Activated B cell treated with CpG ODN at 0.5 μM for 24 hours (primary cell): Measurements from ENCODE around the gene IQUB. TPM values are rescaled to one million over a fixed set of nuclear protein-coding genes. Genes with fewer than 3 reads are reported as not detected.

ENCODE experiments used
- ATAC-seq: fragments of 200-7000 bp; cut with Tn5 transposase; one replicate; pipeline ENCODE4 v1.10.0; 2021; ENCODE audit warnings: low read depth, mild to moderate bottlenecking, moderate library complexity
- CTCF ChIA-PET: fragments of 350-600 bp; sonication (Branson Sonifier 250); formaldehyde crosslinking; loops from one replicate; lab custom pipeline; 2021; ENCODE audit warnings: antibody characterized with exemption; lab: Charles Lee
- POLR2A ChIA-PET: fragments of 350-600 bp; sonication (Branson Sonifier 250); formaldehyde crosslinking; loops from one replicate; lab custom pipeline; 2021; ENCODE audit warnings: antibody characterized with exemption; lab: Charles Lee
- DNase-seq: peaks from one replicate; pipeline ENCODE4 v3.0.0; 2022
- H3K27ac Mint-ChIP-seq: one replicate; pipeline ENCODE4 v1.8.0; 2020; ENCODE audit warnings: mixed read lengths
- H3K27me3 Mint-ChIP-seq: one replicate; pipeline ENCODE4 v1.8.0; 2021; ENCODE audit warnings: mixed read lengths
- H3K36me3 Mint-ChIP-seq: one replicate; pipeline ENCODE4 v1.8.0; 2021; ENCODE audit warnings: low read depth, mixed read lengths
- H3K4me1 Mint-ChIP-seq: one replicate; pipeline ENCODE4 v1.8.0; 2021; ENCODE audit warnings: mixed read lengths
- H3K4me3 Mint-ChIP-seq: one replicate; pipeline ENCODE4 v1.8.0; 2020; ENCODE audit warnings: mild to moderate bottlenecking, mixed read lengths
- H3K9me3 Mint-ChIP-seq: one replicate; pipeline ENCODE4 v1.8.0; 2020; ENCODE audit warnings: mixed read lengths
- CTCF ChIP-seq: fragments of 200-600 bp; IDR thresholded peaks from one replicate; pipeline ENCODE4 v1.8.0; 2022; ENCODE audit warnings: antibody characterized with exemption, mild to moderate bottlenecking
- intact Hi-C: fragments of 100-400 bp; cut with micrococcal nuclease; formaldehyde crosslinking; loops from one replicate; pipeline ENCODE4 v1.15.1; 2024
- total RNA-seq: library from RNA; stranded (reverse); gene quantifications from 2 replicates; pipeline ENCODE4 v1.2.3, GENCODE V29; 2022

Gene IQUB
- total RNA-seq, 1 donor from 2014 or later, result 0.11 TPM

- H3K4me3 Mint-ChIP-seq, result no peak overlapping the region
- POLR2A ChIA-PET, result no interaction called here
- intact Hi-C loops, result no loop called here
- CTCF ChIA-PET, result no interaction called here
- H3K9me3 Mint-ChIP-seq, result no peaks in the 10 kb centered on the region
- ATAC-seq (no peak), DNase-seq (no peak)
- no peak overlapping the region for H3K27ac Mint-ChIP-seq
- no peaks in the 10 kb centered on the region for H3K36me3 Mint-ChIP-seq
- TF ChIP-seq CTCF, result no peak
- H3K4me1 Mint-ChIP-seq, result peaks cover 6% of the 10 kb centered on the region
- H3K27me3 Mint-ChIP-seq, result peaks cover 11% of the 10 kb centered on the region
Measured at GRCh38 chr7:123573896-123574467, 39.6 kb upstream of the IQUB start.

GRCh38 chr7:123573341-123573740, 38.9 kb upstream of the IQUB start:
- no peak for DNase-seq
- ATAC-seq, result no peak
- H3K36me3 Mint-ChIP-seq, result no peaks in the 10 kb centered on the region
- no peak overlapping the region for H3K4me3 Mint-ChIP-seq
- peaks cover 6% of the 10 kb centered on the region for H3K4me1 Mint-ChIP-seq
- ChIA-PET POLR2A (no interaction called here), CTCF (interaction anchor here (0.7 kb wide), 1 partner anchor 40 kb away, joined by 3 read pairs; no protein-coding TSS in a partner anchor)
- no peak for TF ChIP-seq CTCF
- H3K9me3 Mint-ChIP-seq, result no peaks in the 10 kb centered on the region
- peaks cover 7% of the 10 kb centered on the region for H3K27me3 Mint-ChIP-seq
- H3K27ac Mint-ChIP-seq, result no peak overlapping the region
- intact Hi-C loops, result no loop called here

- H3K4me3 Mint-ChIP-seq, result no peak overlapping the region
- ChIA-PET POLR2A (no interaction called here), CTCF (no interaction called here)
- peaks cover 6% of the 10 kb centered on the region for H3K4me1 Mint-ChIP-seq
- no peaks in the 10 kb centered on the region for H3K9me3 Mint-ChIP-seq
- no peak for ATAC-seq
- H3K27ac Mint-ChIP-seq, result no peak overlapping the region
- peaks cover 5% of the 10 kb centered on the region for H3K27me3 Mint-ChIP-seq
- H3K36me3 Mint-ChIP-seq, result no peaks in the 10 kb centered on the region
- DNase-seq, result no peak
- intact Hi-C loops, result no loop called here
- no peak for TF ChIP-seq CTCF
Measured at GRCh38 chr7:123571684-123572083, 37.3 kb upstream of the IQUB start.

- Mint-ChIP-seq H3K9me3 (no peaks in the 10 kb centered on the region), H3K27ac (no peak overlapping the region), H3K4me3 (no peak overlapping the region), H3K27me3 (peaks cover 5% of the 10 kb centered on the region), H3K4me1 (peaks cover 6% of the 10 kb centered on the region), H3K36me3 (no peaks in the 10 kb centered on the region)
- intact Hi-C loops, result no loop called here
- ChIA-PET POLR2A (no interaction called here), CTCF (no interaction called here)
- ATAC-seq, result no peak
- no peak for DNase-seq
- TF ChIP-seq CTCF, result no peak
Measured at GRCh38 chr7:123571187-123571586, 36.8 kb upstream of the IQUB start.

- TF ChIP-seq CTCF, result no peak
- ChIA-PET POLR2A (no interaction called here), CTCF (no interaction called here)
- Mint-ChIP-seq H3K9me3 (no peaks in the 10 kb centered on the region), H3K27ac (no peak overlapping the region), H3K4me1 (peaks cover 6% of the 10 kb centered on the region), H3K4me3 (no peak overlapping the region), H3K36me3 (no peaks in the 10 kb centered on the region), H3K27me3 (peaks cover 5% of the 10 kb centered on the region)
- no peak for ATAC-seq
- intact Hi-C loops, result no loop called here
- no peak for DNase-seq
Measured at GRCh38 chr7:123570390-123571182, 36.2 kb upstream of the IQUB start.
